Panc1 (cell line): Measurements from ENCODE around the gene ADAMTSL2.

Source experiments
- POLR2AphosphoS5 ChIP-seq: IDR thresholded peaks from 2 replicates; pipeline ENCODE4 v1.6.1; 2012; ENCODE audit warnings: mild to moderate bottlenecking, low read depth, low read length, moderate library complexity
- SIN3A ChIP-seq: IDR thresholded peaks from 2 replicates; pipeline ENCODE4 v1.6.1; 2012; ENCODE audit warnings: low read depth, mild to moderate bottlenecking, low read length, moderate library complexity, borderline replicate concordance; ENCODE audit not compliant: insufficient read depth
- TCF7L2 ChIP-seq: IDR thresholded peaks from 2 replicates; pipeline ENCODE4 v1.6.1; 2011; ENCODE audit warnings: mild to moderate bottlenecking, low read depth, low read length, inconsistent platforms
- TF ChIP-seq, protein P1 (sequence below): fragments of 450-650 bp; IDR thresholded peaks from 2 replicates; pipeline ENCODE4 v1.5.1; 2017; ENCODE audit warnings: mild to moderate bottlenecking
- TF ChIP-seq, protein P2 (sequence below), 2 experiments: IDR thresholded peaks; 2 replicates each; pipeline ENCODE4 v1.6.1; 2011 to 2012; ENCODE audit warnings: low read depth in 2 of 2, control low read depth in 1 of 2, low read length in 1 of 2, mild to moderate bottlenecking in 1 of 2, moderate library complexity in 1 of 2; ENCODE audit not compliant: insufficient read depth in 1 of 2

DNA sequence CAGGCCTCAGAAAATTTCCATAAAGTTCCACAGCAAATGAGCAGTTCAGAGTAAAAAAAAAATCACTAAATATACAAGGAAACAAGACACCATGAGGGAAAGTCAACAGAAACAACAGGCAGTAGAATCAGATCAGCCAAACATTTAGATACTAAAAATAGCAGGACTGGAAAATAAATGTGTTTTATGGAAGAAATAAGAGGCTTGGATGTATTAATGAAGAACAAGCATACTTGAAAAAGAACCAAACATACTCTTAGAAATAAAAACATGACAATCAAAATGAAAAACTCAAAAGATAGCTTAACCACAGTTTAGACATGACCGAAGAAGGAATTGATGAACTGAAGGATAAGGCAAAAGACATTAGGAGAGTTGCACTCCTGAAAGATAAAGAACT, 32.4 kb upstream of the ADAMTSL2 start:
- TF ChIP-seq TCF7L2 (no peak), POLR2AphosphoS5 (no peak), SIN3A (no peak)
- TF ChIP-seq, protein P1, sequence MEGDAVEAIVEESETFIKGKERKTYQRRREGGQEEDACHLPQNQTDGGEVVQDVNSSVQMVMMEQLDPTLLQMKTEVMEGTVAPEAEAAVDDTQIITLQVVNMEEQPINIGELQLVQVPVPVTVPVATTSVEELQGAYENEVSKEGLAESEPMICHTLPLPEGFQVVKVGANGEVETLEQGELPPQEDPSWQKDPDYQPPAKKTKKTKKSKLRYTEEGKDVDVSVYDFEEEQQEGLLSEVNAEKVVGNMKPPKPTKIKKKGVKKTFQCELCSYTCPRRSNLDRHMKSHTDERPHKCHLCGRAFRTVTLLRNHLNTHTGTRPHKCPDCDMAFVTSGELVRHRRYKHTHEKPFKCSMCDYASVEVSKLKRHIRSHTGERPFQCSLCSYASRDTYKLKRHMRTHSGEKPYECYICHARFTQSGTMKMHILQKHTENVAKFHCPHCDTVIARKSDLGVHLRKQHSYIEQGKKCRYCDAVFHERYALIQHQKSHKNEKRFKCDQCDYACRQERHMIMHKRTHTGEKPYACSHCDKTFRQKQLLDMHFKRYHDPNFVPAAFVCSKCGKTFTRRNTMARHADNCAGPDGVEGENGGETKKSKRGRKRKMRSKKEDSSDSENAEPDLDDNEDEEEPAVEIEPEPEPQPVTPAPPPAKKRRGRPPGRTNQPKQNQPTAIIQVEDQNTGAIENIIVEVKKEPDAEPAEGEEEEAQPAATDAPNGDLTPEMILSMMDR = no peak
- TF ChIP-seq, protein P2, sequence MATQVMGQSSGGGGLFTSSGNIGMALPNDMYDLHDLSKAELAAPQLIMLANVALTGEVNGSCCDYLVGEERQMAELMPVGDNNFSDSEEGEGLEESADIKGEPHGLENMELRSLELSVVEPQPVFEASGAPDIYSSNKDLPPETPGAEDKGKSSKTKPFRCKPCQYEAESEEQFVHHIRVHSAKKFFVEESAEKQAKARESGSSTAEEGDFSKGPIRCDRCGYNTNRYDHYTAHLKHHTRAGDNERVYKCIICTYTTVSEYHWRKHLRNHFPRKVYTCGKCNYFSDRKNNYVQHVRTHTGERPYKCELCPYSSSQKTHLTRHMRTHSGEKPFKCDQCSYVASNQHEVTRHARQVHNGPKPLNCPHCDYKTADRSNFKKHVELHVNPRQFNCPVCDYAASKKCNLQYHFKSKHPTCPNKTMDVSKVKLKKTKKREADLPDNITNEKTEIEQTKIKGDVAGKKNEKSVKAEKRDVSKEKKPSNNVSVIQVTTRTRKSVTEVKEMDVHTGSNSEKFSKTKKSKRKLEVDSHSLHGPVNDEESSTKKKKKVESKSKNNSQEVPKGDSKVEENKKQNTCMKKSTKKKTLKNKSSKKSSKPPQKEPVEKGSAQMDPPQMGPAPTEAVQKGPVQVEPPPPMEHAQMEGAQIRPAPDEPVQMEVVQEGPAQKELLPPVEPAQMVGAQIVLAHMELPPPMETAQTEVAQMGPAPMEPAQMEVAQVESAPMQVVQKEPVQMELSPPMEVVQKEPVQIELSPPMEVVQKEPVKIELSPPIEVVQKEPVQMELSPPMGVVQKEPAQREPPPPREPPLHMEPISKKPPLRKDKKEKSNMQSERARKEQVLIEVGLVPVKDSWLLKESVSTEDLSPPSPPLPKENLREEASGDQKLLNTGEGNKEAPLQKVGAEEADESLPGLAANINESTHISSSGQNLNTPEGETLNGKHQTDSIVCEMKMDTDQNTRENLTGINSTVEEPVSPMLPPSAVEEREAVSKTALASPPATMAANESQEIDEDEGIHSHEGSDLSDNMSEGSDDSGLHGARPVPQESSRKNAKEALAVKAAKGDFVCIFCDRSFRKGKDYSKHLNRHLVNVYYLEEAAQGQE (IDR thresholded peaks at IDR 0.05; ENCODE audit: insufficient read depth in 1 of 2, low read depth in 2 of 2, low read length in 1 of 2) = no peak
